Kasumi-1 (cell line): ENCODE data around the gene PXYLP1.

Experiments
- DNase-seq, 2 experiments: peaks; one replicate each; lab custom pipeline; 2025; lab: John Stamatoyannopoulos, UW

Gene PXYLP1

GRCh38 chr3:141229132-141229531, 2.5 kb upstream of the PXYLP1 start:
- no peak for DNase-seq

DNA sequence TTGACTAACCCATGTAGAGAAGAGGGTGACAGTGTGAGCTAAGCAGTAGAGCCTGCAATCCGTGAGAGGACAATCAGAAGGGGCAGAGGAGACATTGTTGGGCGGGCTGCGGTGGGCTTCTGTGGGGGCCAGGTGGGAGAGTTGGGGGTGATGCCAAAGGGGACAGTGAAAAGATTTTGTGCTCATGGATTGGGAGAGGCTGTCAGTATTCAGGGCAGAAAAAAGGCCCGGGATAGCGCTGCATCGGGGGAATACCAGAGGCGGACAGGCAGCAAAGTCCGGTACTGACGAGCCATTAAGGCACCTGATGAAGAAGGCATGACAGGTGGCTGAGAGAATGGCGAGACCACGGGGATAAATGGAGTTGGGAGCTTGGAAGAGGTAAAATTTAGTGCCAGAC, 1.3 kb upstream of the PXYLP1 start:
- no peak for DNase-seq

DNA sequence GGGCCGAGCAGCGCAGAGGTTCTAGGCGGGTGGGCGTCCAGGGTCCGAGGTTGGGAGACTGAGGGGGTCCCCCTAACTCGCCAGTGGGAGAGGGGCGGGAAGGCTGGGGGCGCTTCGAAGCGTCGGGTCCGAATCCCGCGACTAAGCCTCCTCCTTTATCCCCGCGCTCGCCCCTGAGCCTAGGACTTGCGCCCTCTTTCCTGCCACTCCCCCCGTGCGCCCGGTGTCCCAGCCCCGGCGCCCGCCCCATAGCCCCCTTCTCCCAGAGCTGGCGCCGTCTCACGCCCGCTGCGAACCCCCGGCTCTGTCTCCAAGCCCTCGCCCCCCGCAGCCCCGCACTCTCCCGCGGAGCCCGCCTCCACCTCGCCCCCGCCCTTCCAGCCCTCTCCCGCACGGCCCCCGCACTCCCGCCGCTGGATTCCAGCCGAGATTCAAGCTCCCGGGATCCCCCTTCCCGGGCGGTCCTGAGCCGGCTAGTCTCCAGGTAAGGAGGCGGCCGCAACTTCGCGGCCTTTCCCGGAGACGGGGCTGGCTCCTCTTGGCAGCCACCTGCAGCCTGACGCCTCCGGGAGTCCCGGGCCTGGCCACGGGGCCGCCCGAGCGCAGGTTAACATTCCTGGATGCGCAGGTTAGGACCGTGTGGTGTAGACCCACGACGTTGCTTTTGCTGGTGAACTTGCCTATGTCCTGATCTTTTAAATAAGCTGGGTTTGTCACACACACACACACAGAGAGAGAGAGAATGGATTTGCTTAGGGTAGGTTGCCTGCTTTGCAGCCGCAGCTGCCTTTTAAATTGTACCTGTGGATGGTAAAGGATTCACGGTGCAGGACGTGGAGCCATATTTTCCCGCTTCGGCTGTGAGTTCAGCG, 563 bp downstream of the PXYLP1 start:
- peak in 1 of 2 experiments; percentile 22 for DNase-seq

DNA sequence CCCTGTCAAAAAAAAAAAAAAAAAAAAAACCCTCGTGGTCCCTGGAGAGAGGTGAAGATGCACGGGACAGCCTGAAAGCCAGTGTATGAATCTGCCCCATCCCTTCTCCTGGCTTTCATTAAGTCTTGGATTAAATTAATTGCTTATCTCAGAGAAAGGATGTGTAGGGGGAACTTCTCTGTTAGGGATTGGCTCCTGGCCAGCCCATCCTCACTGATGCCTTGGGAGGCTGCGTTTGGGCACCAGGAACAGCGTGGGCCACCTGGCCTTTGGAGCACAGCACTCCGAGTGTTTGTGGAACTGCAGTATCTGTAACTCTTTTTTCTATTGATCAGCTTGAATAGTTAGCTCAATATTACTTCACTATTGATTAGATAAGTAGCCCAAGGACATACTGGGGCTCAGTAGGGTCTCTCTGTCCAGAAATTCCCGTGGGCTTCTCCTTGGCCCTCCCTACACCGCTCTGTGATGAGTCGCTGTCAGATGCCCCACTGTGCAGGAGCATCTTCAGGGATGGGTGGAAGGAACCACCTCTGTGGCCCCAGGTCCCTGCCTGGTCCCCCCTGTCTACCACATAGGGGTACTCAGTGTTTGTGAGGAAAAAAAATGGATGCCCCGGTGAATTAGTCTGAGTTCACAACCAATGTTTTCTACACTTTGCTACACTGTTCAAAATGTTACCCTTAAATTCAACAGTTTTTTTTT, 2.0 kb downstream of the PXYLP1 start:
- DNase-seq = no peak

DNA sequence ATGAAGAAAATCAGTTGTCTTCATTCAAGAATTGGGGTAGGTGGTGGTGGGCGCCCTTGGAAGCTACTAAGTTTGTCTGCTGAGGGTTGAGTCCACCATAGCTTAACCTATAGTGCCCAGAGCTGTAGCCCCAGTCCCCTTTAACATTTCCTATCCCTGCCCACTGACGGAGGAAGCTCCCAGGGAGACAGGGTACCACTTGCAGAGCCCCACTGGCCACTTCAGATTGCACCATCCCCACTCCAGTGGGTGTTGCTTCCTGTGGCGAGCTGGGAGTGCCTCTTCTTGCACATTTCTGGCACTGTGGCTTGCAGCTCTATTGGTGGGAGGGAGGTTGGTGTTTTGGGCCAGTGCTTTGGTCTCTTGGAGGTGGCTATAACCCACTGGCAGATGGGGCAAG, 2.7 kb downstream of the PXYLP1 start:
- DNase-seq = no peak

GRCh38 chr3:141235661-141236171, 4.1 kb downstream of the PXYLP1 start:
- no peak for DNase-seq

- DNase-seq = no peak
Measured at GRCh38 chr3:141236361-141236760, 4.7 kb downstream of the PXYLP1 start.

DNA sequence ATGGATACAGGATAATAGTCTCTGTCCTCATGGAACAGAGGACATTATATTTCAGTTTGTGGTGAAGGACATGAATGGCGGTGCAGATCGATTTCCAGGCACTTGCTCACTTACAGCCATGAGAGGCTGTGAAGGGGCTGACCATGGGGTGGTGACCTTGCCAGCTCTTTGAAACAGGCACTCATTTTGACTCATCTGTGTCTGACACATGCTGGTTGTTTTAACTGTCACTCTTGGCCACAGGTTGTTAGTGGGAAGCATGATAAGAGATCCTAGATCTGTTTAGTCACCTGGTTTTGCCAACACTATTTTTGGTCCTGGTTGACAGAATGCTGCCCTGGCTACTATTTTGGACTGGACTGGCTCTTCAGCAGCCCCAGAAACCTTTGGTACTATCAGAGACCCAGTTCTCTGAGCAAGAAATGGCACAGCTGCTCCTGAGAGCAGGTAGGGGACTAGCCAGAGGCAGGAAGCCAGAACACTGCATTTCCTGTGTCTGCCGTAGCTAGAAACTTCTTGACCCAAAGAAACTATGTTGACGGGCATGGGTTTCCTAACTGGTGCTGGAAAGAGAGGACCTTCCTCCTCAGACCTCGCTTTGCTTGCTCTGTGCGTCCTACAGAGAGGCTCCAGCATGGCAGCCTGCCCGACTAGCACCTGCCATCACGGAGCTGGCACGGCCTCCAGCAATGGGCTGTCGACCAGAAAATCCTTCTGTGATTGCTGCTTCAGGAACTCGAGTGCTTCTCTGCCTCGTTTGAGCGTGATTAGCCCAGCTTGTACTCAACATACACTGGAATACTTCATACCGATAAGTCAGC, 6.3 kb downstream of the PXYLP1 start:
- no peak for DNase-seq

- no peak for DNase-seq
Measured at GRCh38 chr3:141239511-141240281, 8.1 kb downstream of the PXYLP1 start.

DNA sequence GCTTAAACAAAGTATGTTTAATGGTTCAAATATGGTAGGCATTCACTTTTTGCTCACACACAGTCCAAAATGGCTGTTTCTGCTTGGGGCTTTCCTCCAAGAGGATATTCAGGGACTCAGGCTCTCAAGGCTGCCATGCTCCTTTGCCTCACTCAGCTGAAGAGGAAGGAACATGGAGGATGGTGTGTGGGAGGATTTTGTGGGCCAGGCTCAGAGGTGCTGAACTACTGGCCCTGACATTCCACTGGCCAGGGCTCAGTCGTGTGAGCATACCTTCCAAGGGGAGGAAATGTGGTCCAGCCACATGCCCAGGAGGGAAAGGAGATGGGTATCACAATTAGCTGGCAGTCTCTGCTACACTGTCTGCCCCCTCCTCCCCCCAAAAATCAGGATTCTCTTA, 8.7 kb downstream of the PXYLP1 start:
- peak; percentile 29 to 36 for DNase-seq

DNA sequence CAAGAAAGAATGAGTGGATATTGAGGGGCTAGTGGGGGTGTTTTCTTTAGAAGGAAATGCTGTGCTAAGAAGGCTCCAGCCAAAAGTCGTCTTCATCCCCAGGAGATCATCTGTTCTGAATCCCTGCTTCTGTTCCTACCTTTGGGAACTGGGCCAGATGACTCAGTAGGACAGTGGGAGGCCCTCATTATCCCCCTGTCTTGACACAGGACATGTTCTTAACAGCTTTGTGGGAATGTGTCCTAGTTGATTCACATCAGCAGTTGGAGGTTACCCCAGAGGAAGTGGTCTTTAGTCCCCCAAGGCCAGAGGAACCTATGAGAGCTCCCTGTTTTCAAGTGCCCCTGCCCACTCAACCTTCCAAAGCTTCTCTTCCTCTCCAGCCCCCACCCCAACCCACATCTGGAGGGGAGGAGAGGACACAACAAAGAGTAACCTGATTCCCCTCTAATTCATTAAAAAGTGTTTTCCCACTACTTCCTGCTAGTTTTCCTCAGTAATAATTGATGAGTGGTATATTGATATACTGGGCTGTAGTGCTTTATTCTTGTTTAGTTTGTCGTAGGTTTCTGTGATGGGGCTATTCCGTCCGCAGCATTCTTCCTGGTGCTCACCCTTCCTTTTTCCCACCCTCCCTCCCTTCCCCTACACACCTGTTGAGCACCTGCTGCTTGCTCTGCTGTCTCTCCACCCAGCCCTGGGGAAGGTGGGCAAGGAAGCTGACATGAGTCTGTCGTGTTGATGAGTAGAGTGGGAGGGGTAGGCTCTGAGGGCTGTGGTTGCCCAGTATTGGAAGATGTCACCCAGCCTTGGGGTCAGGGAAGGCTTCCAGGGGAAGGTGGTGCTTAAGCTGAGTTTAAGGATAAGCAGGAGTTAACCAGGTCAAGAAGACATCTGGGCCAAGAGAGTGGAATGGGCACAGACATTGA, 9.3 kb downstream of the PXYLP1 start:
- DNase-seq = no peak

- no peak for DNase-seq
Measured at GRCh38 chr3:141241616-141242376, 10.2 kb downstream of the PXYLP1 start.

GRCh38 chr3:141242377-141243092, 10.9 kb downstream of the PXYLP1 start:
- DNase-seq = no peak

DNA sequence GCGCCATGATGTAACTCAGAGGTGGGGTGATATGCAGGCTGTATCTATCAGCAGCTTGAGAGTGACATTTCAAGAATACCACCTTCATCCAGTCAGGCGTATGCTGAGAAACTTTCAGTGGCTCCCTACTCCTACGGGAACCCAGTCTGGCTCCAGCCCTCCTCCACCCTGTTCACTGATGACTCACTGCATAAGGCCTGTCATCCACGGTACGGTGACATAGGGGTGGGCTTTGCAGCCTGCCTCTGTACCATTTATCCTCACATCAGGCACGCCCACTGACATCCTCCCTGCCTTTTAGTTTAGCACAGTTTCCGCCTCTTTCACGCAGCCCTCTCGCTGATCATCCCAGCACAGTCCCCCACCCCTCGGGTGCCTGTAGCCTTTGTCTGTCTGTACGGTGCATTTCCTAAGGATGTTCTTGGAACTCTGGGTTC, 11.7 kb downstream of the PXYLP1 start:
- DNase-seq = no peak

DNA sequence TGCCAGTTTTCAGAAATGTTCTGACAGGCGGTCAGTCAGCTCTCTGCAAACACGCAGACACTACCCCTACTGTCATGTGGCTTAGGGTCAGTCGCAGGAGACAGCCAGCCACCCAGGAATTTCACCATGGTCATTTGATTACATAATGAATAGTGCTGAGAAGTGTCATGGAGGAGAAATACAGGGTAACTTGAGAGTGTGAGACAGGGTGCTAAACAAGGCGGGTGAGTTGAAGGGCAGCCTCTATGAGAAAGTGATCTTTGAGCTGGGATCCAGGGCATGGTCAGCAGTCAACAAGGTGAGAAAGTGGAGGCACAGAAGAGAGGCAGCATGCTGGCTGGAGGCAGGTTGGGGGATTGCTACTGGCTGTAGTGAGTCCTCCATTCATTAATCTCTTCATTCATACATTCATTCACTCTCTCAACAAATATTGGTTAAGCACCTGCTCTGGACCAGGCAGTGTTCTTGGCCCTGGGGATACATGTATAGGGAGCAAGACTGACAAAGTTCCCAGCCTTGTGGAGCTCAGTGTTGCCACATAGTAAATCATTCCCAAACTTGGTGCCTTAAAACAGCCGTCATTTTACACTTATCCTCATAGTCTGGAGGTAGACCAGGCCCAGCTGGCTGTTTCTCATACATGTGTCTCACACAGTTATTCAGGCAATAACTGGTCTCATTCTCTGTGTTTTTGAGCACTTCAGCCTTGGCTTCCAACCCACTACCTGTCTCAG, 14.8 kb downstream of the PXYLP1 start:
- no peak for DNase-seq

DNA sequence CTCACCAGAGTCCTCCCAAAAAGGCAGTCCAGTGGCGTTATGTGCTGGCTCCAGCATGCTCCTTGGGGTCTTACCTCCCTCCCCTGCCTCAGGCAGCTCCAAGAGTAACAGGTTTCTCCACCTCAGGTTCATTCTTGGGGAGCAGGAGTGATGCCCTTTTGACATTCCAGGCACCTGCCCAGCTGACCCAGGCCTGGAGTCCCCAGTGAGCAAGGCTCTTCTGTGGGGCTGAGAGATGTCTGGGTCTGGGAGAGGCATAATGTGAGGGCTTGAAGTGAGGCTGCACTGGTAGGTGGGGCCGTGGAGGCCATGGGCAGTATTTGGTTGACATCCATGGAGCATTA, 15.3 kb downstream of the PXYLP1 start:
- DNase-seq = no peak

DNA sequence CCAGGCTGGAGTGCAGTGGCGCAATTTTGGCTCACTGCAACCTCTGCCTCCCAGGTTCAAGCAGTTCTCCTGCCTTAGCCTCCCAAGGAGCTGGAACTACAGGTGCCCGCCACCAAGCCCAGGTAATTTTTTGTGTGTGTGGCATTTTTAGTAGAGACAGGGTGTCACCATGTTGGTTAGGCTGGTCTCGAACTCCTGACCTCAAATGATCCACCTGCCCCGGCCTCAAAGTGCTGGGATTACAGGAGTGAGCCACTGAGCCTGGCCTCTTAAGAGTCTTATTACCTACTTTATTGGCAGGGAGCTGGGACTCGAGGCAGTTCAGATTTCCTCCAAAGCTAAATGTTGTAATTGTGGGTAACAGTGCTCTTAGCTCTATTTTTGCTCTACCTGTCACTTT, 16.4 kb downstream of the PXYLP1 start:
- no peak for DNase-seq

DNA sequence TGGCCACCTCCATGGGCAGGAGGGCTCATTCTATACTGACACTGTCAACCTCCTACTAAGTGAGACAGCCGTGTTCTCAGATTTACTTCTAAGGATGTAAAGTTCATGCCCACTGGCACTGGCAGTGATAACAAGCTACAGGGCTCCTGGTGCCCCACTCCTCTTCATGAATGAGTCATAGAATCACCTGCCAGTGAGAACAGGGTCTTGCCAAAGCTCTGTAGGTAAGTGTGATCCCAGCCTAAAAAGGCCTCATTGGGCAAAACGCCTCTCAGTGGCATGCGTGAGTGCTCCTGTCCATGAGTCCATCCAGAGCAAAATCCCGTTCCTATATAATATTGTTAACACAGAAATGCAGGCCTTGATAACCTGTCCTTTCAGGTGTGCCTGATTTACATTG, 17.4 kb downstream of the PXYLP1 start:
- DNase-seq = no peak
